ENCODE results near the gene CHRM2.

GRCh38 chr7:136859803-136860202 is 8.6 kb upstream of the CHRM2 start:
- TF ChIP-seq POLR2AphosphoS5 (IDR thresholded peaks at IDR 0.05) = no peak
- no peak for TF ChIP-seq CTCF (IDR thresholded peaks at IDR 0.05)
- TF ChIP-seq EP300 (IDR thresholded peaks at IDR 0.05) = no peak
- no peak for TF ChIP-seq POLR2A (IDR thresholded peaks at IDR 0.05; ENCODE audit: low read depth)
